Muscle layer of colon (tissue), 2 donors: ENCODE results near the gene AP2M1.
A peak's percentile ranks its signal among the peaks of the same experiment; 100 is the strongest.

Source experiments
- H3K27ac ChIP-seq: one replicate; pipeline ENCODE4 v1.7.0; 2013; ENCODE audit warnings: low read depth, mild to moderate bottlenecking, low read length, moderate library complexity
- H3K27me3 ChIP-seq, 2 donors: one replicate each; pipeline ENCODE4 v1.7.0; 2013; ENCODE audit warnings: low read length in 2 of 2, mild to moderate bottlenecking in 2 of 2; ENCODE audit not compliant: insufficient read depth in 2 of 2, control insufficient read depth in 1 of 2
- H3K36me3 ChIP-seq: one replicate; pipeline ENCODE4 v1.7.0; 2013; ENCODE audit warnings: mild to moderate bottlenecking, low read length; ENCODE audit not compliant: insufficient read depth
- H3K4me1 ChIP-seq: one replicate; pipeline ENCODE4 v1.7.0; 2013; ENCODE audit warnings: mild to moderate bottlenecking, low read length; ENCODE audit not compliant: insufficient read depth
- H3K4me3 ChIP-seq, 2 donors: one replicate each; pipeline ENCODE4 v1.7.0; 2013; ENCODE audit warnings: low read length in 2 of 2, low read depth in 1 of 2, mild to moderate bottlenecking in 1 of 2, moderate library complexity in 1 of 2
- H3K9ac ChIP-seq: one replicate; pipeline ENCODE4 v1.7.0; 2013; ENCODE audit warnings: low read length
- H3K9me3 ChIP-seq: one replicate; pipeline ENCODE4 v1.7.0; 2013; ENCODE audit warnings: mild to moderate bottlenecking, low read length
- donor health status: abdominal sarcoma.
- donor health status: Adenocarcinoma of cecum.

The AP2M1 gene

DNA sequence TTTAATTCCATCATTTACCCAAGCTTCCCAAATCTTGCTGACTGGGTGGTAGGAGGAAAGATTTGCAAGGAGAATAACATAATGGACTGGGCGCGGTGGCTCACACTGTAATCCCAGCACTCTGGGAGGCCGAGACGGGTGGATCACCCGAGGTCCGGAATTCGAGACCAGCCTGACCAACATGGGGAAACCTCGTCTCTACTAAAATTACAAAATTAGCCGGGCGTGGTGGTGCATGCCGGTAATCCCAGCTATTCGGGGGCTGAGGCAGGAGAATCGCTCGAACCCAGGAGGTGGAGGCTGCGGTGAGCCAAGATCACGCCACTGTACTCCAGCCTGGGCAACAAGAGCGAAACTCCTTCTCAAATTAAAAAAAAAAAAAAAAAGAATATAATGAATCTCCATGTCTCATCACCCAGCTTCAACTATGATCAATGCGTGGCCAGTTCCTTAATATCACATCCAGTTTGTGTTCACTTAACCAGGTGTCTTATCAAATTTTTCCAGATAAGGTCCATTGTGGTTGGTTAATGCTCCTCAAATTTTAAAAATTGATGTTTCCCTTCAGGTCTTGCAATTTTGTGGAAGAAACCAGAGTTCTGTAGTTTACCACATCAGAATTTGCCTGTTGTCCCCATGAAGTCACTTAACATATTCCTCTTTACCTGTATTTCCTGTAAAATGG is 10.0 kb downstream of the AP2M1 start:
- Histone ChIP-seq H3K9ac (peak overlapping the region; percentile 11), H3K27ac (peak overlapping the region; percentile 68), H3K27me3 (no peaks in the 10 kb centered on the region), H3K4me3 (no peak overlapping the region), H3K36me3 (peaks cover 65% of the 10 kb centered on the region), H3K4me1 (peaks cover 19% of the 10 kb centered on the region), H3K9me3 (no peaks in the 10 kb centered on the region)

DNA sequence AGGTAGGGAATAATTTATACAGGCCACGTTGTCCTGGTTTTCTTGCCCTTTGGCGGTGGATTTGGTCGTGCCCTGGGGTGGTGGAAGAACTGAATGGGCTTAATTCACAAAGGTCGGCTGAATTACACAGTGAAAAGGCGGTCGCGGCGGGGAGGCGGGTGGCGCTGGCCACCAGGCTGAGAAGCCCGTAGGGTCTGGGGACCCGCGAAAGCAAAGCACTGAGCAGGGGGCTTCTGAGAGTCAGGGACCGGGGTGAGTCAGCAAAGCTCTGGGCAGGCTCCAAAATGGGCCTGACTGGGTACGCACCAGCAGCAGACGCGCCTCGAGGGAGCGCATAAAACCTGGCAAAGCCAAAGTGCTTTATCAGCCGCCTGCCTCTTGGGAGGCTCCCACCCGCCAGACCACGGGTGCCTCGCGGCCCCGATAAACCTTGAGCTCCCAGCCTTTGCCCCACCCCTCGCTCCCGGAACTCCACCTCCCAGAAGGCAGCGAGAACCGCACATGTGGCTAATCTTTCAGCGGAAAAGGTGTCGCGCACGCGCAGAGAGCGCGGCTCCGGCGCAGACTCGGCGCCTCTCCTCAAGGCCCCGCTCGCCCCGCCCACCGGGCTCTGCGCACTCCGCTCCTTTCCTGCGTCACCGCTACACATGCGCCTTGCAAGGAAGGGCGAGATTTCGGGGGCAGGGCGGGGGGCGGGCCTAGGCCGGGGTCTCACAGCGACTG is 11.0 kb downstream of the AP2M1 start:
- H3K4me1 ChIP-seq = peaks cover 19% of the 10 kb centered on the region
- H3K27me3 ChIP-seq = no peaks in the 10 kb centered on the region
- H3K36me3 ChIP-seq = peaks cover 65% of the 10 kb centered on the region
- no peaks in the 10 kb centered on the region for H3K9me3 ChIP-seq
- peak overlapping the region; percentile 62 for H3K9ac ChIP-seq
- peak overlapping the region; percentile 48 to 87 for H3K4me3 ChIP-seq
- peak overlapping the region; percentile 68 for H3K27ac ChIP-seq

DNA sequence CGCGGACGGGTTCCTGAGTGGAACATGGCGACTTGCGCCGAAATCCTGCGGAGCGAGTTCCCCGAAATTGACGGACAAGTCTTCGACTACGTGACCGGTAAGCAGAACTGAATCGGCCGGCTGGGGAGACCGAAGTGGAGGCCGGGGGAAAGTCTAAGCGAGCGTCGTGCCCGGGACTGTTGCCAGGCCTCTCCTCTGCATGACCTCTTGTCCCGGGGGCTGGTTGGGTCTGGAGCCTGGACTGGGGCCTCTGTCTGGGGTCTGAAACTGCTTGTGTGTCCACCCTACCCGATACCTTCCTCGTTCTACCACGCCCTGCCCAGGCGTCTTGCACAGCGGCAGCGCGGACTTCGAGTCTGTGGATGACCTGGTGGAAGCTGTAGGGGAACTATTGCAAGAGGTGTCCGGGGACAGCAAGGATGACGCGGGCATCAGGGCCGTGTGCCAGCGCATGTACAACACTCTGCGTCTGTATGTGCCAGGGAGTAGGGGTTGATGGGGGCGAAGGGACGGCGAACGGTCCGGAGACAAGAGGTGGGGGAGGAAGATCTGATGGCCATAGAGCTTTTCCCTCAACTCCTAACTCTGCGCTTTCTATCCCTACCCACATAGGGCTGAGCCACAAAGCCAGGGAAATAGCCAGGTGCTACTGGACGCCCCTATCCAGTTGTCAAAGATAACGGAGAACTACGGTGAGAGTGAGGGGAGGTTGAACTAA is 11.7 kb downstream of the AP2M1 start, which contains the start of gene ABCF3:
TSS of gene ABCF3 (plus strand) at position 16 of the 718 bp plus-strand sequence. CDS start at position 25, 9 bp downstream.
- H3K4me1 ChIP-seq = peaks cover 19% of the 10 kb centered on the region
- H3K4me3 ChIP-seq = peak within 1 kb of the TSS; percentile 48 to 87
- peak within 1 kb of the TSS; percentile 62 for H3K9ac ChIP-seq
- H3K27me3 ChIP-seq = no peaks in the 10 kb centered on the region
- peak within 1 kb of the TSS; percentile 68 for H3K27ac ChIP-seq
- H3K36me3 ChIP-seq = peaks cover 62% of the 10 kb centered on the region
- H3K9me3 ChIP-seq = no peaks in the 10 kb centered on the region

DNA sequence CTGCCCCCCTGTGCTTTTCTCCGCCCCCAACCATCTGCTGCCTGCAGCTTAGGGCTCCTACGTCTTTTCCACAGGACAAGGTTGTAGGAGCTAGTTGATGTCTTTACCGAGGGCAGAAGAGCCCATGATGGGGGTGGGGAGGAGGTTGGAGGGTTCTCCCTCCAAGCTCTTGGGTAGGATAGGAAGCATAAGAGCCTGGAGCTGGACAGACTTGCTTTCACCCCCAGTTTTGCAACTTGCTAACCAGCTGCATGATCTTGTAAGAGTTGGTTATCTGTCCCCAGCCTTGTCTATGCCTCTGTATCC is 12.2 kb downstream of the AP2M1 start:
- Histone ChIP-seq H3K36me3 (peaks cover 62% of the 10 kb centered on the region), H3K27ac (peak overlapping the region; percentile 62), H3K9me3 (no peaks in the 10 kb centered on the region), H3K4me3 (peak overlapping the region; percentile 48 to 87), H3K4me1 (peaks cover 19% of the 10 kb centered on the region), H3K27me3 (no peaks in the 10 kb centered on the region), H3K9ac (peak overlapping the region; percentile 62)

DNA sequence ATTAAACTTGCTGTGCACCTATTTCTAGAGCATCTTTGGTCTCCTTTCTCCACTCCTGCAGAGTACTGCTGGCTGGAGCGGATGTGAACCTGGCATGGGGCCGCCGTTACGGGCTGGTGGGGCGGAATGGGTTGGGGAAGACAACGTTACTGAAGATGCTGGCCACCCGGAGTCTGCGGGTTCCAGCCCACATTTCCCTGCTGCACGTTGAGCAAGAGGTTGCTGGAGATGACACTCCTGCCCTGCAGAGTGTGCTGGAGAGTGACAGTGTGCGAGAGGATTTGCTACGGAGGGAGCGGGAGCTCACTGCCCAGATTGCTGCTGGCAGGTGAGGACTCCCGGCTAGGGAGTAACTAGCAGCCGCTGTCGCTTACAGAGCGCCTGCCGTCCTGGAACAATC is 13.4 kb downstream of the AP2M1 start:
- H3K4me1 ChIP-seq = peaks cover 19% of the 10 kb centered on the region
- no peak overlapping the region for H3K27ac ChIP-seq
- H3K27me3 ChIP-seq = no peaks in the 10 kb centered on the region
- no peaks in the 10 kb centered on the region for H3K9me3 ChIP-seq
- no peak overlapping the region for H3K4me3 ChIP-seq
- no peak overlapping the region for H3K9ac ChIP-seq
- peaks cover 62% of the 10 kb centered on the region for H3K36me3 ChIP-seq

DNA sequence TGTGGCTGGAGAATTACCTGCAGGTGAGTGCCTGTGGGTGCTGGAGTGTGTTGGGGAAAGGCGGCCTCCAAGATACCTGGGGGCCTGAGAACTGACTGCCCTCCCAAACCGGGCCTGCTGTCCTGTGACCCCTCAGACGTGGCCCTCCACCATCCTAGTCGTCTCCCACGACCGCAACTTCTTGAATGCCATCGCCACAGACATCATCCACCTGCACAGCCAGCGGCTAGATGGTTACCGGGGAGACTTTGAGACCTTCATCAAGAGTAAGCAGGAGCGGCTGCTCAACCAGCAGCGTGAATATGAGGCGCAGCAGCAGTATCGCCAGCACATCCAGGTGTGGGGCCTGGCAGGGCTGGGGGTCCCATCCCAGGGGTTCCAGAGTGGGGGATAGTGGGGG is 14.8 kb downstream of the AP2M1 start:
- Histone ChIP-seq H3K4me1 (peaks cover 19% of the 10 kb centered on the region), H3K36me3 (peaks cover 62% of the 10 kb centered on the region), H3K9me3 (no peaks in the 10 kb centered on the region)

DNA sequence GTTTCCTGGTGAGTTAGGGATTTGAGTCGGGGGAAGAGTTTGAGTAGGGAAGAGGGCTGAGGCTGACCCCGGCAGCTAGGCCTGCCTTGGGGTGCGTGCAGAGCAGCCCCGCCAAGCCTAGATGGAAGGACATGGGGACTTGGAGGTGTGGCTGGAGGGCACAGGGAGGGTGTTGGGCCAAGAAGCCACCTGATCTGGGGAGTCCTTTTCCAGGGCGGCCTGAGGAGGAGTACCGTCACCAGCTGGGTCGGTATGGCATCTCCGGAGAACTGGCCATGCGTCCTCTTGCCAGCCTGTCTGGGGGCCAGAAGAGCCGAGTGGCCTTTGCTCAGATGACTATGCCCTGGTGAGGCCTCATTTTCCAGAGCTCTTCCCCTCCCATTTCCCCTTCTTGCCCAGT is 18.2 kb downstream of the AP2M1 start:
- Histone ChIP-seq H3K4me3 (no peak overlapping the region), H3K36me3 (peaks cover 69% of the 10 kb centered on the region), H3K27ac (no peak overlapping the region), H3K9ac (no peak overlapping the region), H3K27me3 (no peaks in the 10 kb centered on the region), H3K4me1 (peaks cover under 1% of the 10 kb centered on the region), H3K9me3 (no peaks in the 10 kb centered on the region)

More for the DNA sequence above, 14.8 kb downstream of the AP2M1 start:
- Histone ChIP-seq H3K9ac (no peak overlapping the region), H3K27me3 (no peaks in the 10 kb centered on the region), H3K27ac (no peak overlapping the region), H3K4me3 (no peak overlapping the region)

DNA sequence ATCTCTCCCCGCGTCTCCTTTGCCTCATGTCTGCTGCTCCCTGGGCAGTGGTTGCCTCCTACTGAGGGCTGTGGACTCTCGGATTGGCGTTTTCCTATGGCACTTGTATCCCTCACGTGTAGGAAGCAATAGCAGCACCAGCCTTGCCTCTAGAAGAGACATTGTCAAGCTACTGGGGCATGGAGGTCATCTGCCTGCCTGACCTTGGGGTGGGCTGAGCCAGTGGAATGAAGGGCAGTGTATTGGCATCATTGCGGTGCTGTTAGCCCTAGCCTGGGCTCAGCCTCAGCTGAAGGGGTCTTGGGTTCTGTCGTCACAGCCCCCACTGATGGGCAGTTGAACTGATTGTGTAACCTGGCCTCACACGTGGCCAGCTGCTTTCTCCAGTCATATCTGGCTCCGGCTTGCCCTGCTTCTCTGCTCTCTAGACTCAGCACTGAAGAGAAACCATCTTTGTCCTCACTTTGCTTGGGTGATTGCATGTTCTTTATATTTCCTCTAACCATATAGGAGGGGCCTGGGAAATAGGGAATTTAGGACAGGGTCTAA is 19.4 kb downstream of the AP2M1 start:
- Histone ChIP-seq H3K27me3 (no peaks in the 10 kb centered on the region), H3K9me3 (no peaks in the 10 kb centered on the region), H3K27ac (no peak overlapping the region), H3K4me3 (no peak overlapping the region), H3K4me1 (no peaks in the 10 kb centered on the region), H3K9ac (no peak overlapping the region), H3K36me3 (peaks cover 58% of the 10 kb centered on the region)

DNA sequence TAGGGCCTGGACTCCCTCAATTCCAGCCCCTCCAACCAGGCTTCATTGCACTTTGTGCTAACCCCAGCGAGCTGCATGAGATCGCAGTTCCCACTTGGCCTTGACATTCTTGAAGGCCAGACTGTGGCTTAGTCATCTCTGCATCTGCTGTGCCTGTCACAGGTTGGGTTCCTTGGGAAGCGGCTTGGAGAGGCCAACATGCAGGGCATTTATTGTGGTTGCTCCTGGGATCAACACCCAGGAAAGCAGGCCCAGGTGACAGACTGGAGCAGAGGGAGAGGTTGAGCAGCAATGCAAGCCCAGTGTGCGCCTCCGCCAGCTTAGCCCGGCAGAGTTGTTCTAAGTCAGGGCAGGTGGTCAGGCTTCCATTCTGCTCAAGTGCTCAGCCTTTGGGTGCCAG is 21.9 kb downstream of the AP2M1 start:
- H3K27ac ChIP-seq = no peak overlapping the region
- H3K27me3 ChIP-seq = no peaks in the 10 kb centered on the region
- H3K4me1 ChIP-seq = no peaks in the 10 kb centered on the region
- H3K36me3 ChIP-seq = peaks cover 36% of the 10 kb centered on the region
- no peak overlapping the region for H3K4me3 ChIP-seq
- H3K9ac ChIP-seq = no peak overlapping the region
- no peaks in the 10 kb centered on the region for H3K9me3 ChIP-seq

DNA sequence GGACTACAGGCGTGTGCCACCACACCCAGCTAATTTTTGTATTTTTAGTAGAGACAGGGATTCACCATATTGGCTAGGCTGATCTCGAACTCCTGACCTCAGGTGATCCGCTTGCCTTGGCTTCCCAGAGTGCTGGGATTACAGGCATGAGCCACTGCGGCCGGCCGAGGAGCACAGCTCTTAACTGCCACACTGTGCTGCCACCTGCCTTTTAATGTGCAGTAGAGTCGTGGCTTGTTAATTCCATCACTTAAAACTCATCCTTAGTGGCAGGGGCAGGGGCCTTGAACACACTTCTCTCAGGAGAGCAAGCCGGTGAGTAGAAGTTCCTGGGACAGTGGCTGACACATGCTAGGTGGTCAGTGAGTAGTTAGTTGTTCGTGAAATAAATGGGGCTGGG is 23.9 kb downstream of the AP2M1 start:
- no peaks in the 10 kb centered on the region for H3K4me1 ChIP-seq
- no peak overlapping the region for H3K9ac ChIP-seq
- no peak overlapping the region for H3K4me3 ChIP-seq
- peaks cover 16% of the 10 kb centered on the region for H3K36me3 ChIP-seq
- no peaks in the 10 kb centered on the region for H3K9me3 ChIP-seq
- no peak overlapping the region for H3K27ac ChIP-seq
- no peaks in the 10 kb centered on the region for H3K27me3 ChIP-seq

DNA sequence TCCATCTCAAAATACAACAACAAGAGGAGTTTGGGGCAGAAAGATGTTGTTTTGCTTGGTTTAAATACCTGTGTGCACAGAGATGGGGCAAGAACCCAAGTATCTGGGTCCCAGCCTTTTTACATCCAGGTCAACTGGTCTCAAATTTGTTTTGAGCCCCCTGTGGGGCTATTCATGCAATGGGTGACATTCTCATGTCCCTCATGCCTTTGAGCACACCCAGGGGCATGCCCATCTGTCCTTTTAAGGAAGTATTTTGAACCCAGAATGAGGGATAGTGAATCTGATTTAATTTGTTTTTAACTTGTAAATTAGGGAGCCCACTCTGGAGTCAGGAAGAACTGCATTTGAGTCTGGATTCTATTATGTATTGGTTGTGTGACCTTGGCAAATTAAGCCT is 26.2 kb downstream of the AP2M1 start:
- no peaks in the 10 kb centered on the region for H3K4me1 ChIP-seq
- H3K36me3 ChIP-seq = no peaks in the 10 kb centered on the region
- H3K27me3 ChIP-seq = no peaks in the 10 kb centered on the region
- no peaks in the 10 kb centered on the region for H3K9me3 ChIP-seq
- no peak overlapping the region for H3K27ac ChIP-seq
- no peak overlapping the region for H3K4me3 ChIP-seq
- H3K9ac ChIP-seq = no peak overlapping the region
